Spleen (tissue), 7 donors: Measurements from ENCODE around the gene KLHDC4.

Experiments used
- POLR2A ChIP-seq, 3 donors: fragments of 450-650 bp; IDR thresholded peaks; one replicate each; pipeline ENCODE4 v1.5.1; 2017; ENCODE audit warnings: antibody characterized with exemption in 3 of 3, mild to moderate bottlenecking in 1 of 3
- POLR2AphosphoS5 ChIP-seq, 3 donors: sonication (generic); formaldehyde crosslinking; IDR thresholded peaks; one replicate each; pipeline ENCODE4 v1.5.1; 2017; ENCODE audit warnings: antibody characterized with exemption in 3 of 3
- TF ChIP-seq, protein P1 (sequence below), 11 experiments: fragments of 200-600 bp in 7 of 11; fragments of 450-650 bp in 4 of 11; sonication (generic) in 4 of 11; IDR thresholded peaks in 8 of 11; conservative IDR thresholded peaks in 3 of 11; 1 replicate in 7 of 11; 2 replicates in 4 of 11; pipeline versions ENCODE4 v1.4.0 to v1.8.0; 2016 to 2021; ENCODE audit warnings: antibody characterized with exemption in 11 of 11, inconsistent platforms in 4 of 11, mild to moderate bottlenecking in 1 of 11
- donor health status: DM: no; HTN: no; CAD: no; lungs with moderate emphysema.
- donor health status: DM: no; HTN: no; CAD: no.
- donor health status: DM: no; HTN: no; CAD: no.

DNA sequence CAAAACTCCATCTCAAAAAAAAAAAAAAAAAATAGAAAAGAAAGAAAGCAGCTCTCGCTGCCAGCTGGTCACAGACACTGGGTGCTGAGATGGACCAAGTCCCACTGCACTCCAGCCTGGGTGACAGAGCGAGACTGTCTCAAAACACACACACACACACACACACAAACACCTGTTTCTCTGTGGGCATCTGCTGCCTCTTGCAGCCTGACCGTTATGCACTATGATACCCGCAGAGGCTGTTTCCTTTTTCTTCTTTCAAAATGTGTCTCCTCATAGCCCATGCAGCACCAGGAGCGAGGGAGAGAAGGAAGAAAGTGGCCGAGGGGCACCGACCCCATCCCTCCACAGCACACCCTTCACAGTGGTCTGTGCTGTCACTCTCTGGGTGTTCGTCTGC lies 36.9 kb upstream of the KLHDC4 start:
- TF ChIP-seq, protein P1, sequence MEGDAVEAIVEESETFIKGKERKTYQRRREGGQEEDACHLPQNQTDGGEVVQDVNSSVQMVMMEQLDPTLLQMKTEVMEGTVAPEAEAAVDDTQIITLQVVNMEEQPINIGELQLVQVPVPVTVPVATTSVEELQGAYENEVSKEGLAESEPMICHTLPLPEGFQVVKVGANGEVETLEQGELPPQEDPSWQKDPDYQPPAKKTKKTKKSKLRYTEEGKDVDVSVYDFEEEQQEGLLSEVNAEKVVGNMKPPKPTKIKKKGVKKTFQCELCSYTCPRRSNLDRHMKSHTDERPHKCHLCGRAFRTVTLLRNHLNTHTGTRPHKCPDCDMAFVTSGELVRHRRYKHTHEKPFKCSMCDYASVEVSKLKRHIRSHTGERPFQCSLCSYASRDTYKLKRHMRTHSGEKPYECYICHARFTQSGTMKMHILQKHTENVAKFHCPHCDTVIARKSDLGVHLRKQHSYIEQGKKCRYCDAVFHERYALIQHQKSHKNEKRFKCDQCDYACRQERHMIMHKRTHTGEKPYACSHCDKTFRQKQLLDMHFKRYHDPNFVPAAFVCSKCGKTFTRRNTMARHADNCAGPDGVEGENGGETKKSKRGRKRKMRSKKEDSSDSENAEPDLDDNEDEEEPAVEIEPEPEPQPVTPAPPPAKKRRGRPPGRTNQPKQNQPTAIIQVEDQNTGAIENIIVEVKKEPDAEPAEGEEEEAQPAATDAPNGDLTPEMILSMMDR (IDR thresholded peaks at IDR 0.05 in 8 of 11, conservative IDR thresholded peaks at IDR 0.05 in 3 of 11), result no peak
- TF ChIP-seq POLR2A (IDR thresholded peaks at IDR 0.05), result no peak
- TF ChIP-seq POLR2AphosphoS5 (IDR thresholded peaks at IDR 0.05), result no peak
